ENCODE results near the gene PPP4R4. TPM values are rescaled to one million over a fixed set of nuclear protein-coding genes. Genes with fewer than 3 reads are reported as not detected.

The PPP4R4 gene
- total RNA-seq, 1 donor from 2014 or later, result not detected

DNA sequence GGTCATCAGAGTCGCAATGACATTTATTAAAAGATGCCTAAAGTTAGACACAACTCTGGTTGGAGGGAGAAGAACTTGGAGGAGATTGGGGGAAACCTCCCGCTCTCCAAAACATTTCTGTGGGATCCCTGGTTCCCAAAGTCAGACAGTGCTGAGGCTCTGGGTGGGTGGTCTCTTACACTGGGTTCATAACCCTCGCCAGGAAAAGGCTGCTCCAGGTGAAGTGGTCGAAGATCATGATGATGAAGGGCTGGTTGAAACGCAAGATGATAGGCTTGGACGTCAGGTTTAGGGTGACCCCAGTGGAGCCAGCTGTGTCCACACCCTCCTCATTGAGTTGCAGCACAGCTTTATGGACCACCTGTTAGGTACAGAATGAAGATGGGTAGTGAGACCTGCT, 130.1 kb downstream of the PPP4R4 start:
- DNase-seq (no peak), ATAC-seq (ENCODE audit: low read depth) (no peak)
- Mint-ChIP-seq H3K36me3 (ENCODE audit: low read depth) (no peaks in the 10 kb centered on the region), H3K4me3 (no peak overlapping the region), H3K27ac (no peak overlapping the region), H3K4me1 (no peaks in the 10 kb centered on the region), H3K9me3 (peaks cover 21% of the 10 kb centered on the region), H3K27me3 (no peaks in the 10 kb centered on the region)
- ChIA-PET POLR2A (no interaction called here), CTCF (no interaction called here)
- TF ChIP-seq, protein P1, sequence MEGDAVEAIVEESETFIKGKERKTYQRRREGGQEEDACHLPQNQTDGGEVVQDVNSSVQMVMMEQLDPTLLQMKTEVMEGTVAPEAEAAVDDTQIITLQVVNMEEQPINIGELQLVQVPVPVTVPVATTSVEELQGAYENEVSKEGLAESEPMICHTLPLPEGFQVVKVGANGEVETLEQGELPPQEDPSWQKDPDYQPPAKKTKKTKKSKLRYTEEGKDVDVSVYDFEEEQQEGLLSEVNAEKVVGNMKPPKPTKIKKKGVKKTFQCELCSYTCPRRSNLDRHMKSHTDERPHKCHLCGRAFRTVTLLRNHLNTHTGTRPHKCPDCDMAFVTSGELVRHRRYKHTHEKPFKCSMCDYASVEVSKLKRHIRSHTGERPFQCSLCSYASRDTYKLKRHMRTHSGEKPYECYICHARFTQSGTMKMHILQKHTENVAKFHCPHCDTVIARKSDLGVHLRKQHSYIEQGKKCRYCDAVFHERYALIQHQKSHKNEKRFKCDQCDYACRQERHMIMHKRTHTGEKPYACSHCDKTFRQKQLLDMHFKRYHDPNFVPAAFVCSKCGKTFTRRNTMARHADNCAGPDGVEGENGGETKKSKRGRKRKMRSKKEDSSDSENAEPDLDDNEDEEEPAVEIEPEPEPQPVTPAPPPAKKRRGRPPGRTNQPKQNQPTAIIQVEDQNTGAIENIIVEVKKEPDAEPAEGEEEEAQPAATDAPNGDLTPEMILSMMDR (IDR thresholded peaks at IDR 0.05), result no peak
- intact Hi-C loops (cut with micrococcal nuclease), result no loop called here

DNA sequence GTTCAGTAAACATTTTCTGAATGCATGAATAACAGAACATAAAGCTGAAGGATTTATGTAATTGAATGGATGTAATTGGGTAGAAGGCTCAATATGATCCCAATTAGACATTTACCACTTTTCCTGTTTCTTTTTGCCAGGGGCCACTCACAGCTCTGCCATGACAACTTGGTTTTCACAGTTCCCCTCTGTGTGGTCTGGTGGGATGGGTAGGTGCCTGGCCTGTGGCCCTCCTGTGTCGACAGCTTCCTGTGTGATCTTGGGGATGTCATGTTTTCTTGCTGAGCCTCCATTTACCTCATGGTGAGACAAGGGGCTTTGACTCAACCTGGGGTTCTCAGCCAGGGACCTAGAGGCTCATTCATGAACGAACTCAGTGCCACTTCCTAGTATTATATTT, 131.5 kb downstream of the PPP4R4 start:
- Mint-ChIP-seq H3K27ac (no peak overlapping the region), H3K27me3 (no peaks in the 10 kb centered on the region), H3K36me3 (ENCODE audit: low read depth) (no peaks in the 10 kb centered on the region), H3K4me1 (no peaks in the 10 kb centered on the region), H3K4me3 (no peak overlapping the region), H3K9me3 (peaks cover 21% of the 10 kb centered on the region)
- TF ChIP-seq, protein P1 (IDR thresholded peaks at IDR 0.05), result no peak
- no peak for ATAC-seq (ENCODE audit: low read depth)
- ChIA-PET CTCF (no interaction called here), POLR2A (no interaction called here)
- intact Hi-C loops (cut with micrococcal nuclease), result no loop called here
- DNase-seq, result no peak

DNA sequence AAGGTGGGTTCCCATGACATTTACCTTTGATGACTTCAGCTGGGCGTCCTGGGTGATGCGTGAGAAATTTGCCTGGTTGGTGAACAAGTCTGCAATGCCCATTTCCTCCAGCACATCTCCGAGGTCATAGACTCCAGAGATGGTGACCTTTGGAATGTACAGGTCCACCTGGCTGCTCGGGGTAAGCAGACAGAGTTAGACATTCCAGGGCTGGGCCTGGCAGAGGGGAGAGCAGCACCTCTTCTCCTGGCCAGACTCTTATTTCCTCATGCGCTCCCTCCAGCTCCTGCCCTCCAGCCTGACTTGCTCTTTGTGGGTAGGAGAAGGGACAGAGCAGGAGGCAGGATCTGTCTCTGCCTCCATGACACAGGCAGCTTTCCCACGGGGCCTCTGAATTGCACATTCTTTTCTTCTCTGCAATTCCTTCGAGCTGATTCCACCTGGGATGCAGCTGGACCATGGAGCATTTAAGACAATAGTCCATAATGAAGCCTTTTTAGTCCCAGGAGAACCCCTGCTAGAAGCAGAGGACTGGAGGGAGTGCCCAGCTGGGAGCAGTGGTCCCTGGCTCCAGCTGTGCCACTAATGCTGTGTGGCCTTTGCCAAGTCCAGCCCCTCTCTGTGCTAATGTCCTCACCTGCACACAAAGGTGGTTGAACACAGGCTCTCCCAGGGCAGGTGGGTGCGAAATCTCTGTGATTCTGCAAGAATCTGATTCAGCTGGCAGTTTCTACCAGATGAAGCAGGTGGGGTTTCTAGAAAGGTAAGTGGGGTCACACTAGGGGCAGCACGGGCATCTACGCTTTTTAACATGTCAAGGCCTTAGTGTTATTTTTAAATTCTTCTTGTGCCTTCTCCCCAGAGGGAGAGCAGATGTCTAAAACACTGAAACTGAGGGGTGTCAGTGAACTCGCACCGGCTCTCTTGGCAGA, 132.2 kb downstream of the PPP4R4 start:
- H3K4me3 Mint-ChIP-seq, result no peak overlapping the region
- H3K4me1 Mint-ChIP-seq, result no peaks in the 10 kb centered on the region
- no peak for DNase-seq
- intact Hi-C loops (cut with micrococcal nuclease), result no loop called here
- H3K36me3 Mint-ChIP-seq (ENCODE audit: low read depth), result no peaks in the 10 kb centered on the region
- ChIA-PET CTCF (no interaction called here), POLR2A (no interaction called here)
- no peak overlapping the region for H3K27ac Mint-ChIP-seq
- H3K27me3 Mint-ChIP-seq, result no peaks in the 10 kb centered on the region
- TF ChIP-seq, protein P1 (IDR thresholded peaks at IDR 0.05), result no peak
- H3K9me3 Mint-ChIP-seq, result peaks cover 21% of the 10 kb centered on the region
- ATAC-seq (ENCODE audit: low read depth), result no peak

DNA sequence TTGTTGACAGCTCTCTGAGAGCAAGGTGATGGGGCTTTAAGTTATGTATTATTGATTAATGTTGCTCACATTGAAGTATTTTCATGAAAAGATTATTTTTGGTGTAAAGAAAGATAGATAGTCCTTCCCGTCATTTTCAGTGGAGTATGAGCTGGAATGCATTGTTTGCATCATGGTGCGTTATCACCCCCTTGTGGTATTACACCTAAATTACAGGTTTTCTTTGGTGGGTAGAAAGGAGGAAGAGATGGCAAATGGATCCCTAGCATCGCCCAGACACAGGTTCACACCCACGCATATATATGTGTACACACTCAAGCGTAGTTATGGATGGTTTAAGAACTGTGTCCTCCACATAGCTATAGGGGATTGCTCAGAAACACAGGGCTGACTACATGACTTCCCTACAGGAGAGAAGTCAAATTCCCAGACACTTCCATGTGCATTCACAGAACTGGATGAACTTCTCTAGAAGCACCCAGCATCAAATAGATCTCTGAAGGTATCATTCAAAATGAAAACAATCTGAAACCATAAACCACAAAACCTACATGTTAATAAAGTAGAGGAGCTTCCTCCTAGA, 133.4 kb downstream of the PPP4R4 start:
- no peak for ATAC-seq (ENCODE audit: low read depth)
- intact Hi-C loops (cut with micrococcal nuclease), result no loop called here
- ChIA-PET CTCF (no interaction called here), POLR2A (no interaction called here)
- Mint-ChIP-seq H3K27ac (no peak overlapping the region), H3K9me3 (peaks cover 21% of the 10 kb centered on the region), H3K4me3 (no peak overlapping the region), H3K36me3 (ENCODE audit: low read depth) (no peaks in the 10 kb centered on the region), H3K27me3 (no peaks in the 10 kb centered on the region), H3K4me1 (no peaks in the 10 kb centered on the region)
- TF ChIP-seq, protein P1 (IDR thresholded peaks at IDR 0.05), result no peak
- DNase-seq, result no peak

DNA sequence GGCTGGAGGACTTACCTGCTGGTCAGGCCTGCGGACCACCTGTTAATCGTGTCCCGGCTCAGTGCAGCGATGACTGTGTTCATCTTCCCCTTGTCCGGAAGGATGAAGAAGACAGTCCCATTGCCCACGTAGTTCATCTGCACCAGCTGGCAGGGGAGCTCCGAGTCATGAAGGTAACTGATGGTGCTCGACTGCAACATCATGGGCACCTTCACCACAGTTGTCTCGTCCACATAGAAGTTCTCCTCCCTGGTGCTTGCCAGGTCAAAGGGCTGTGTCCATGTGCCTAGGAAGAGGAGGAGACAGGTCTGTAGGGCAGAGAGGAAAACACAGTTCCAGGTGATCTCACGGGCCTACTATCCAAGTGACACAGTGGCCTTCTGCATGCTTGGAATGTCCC, 135.6 kb downstream of the PPP4R4 start:
- TF ChIP-seq, protein P1 (IDR thresholded peaks at IDR 0.05), result no peak
- no peak for DNase-seq
- ChIA-PET POLR2A (no interaction called here), CTCF (no interaction called here)
- Mint-ChIP-seq H3K36me3 (ENCODE audit: low read depth) (no peaks in the 10 kb centered on the region), H3K4me1 (no peaks in the 10 kb centered on the region), H3K9me3 (peaks cover 21% of the 10 kb centered on the region), H3K4me3 (no peak overlapping the region), H3K27ac (no peak overlapping the region), H3K27me3 (no peaks in the 10 kb centered on the region)
- intact Hi-C loops (cut with micrococcal nuclease), result no loop called here
- ATAC-seq (ENCODE audit: low read depth), result no peak

All from activated B cell treated with CpG ODN at 0.5 μM for 24 hours (primary cell).